GM21381 (cell line): Measurements from ENCODE around the gene CDH23.

Experiments
- ATAC-seq: cut with Tn5 transposase; IDR thresholded peaks from one replicate; pipeline ENCODE4 v1.9.1; 2021; ENCODE audit warnings: mild to moderate bottlenecking, moderate library complexity; ENCODE audit not compliant: unreplicated experiment

CDH23 gene

DNA sequence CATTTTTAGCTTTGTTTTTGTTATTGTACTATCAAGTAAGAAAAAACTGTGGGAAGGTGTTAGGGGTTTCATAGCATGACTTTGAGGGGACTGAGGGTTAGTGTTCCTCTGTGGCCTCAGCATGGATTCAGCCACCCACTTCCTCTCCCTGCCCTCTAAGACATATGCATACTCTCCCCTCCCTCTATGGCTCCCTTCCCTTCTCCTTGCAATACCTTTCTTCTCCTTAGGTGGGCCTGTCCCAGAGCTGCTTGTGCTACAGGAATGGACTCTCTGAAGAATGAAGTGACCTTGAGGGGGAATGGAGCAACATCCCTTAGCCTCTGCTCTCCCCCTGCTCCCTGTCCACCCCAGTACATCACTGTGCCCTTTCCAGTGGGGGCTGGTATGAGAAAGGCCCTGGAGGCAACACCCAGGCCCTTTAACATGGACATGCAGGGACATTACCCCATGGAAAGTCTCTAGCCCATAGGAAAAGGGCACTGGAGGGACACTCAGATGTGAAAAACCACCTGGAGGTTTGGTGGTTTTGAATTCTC lies 22.4 kb downstream of the CDH23 start:
- no peak for ATAC-seq

- ATAC-seq = no peak
Measured at GRCh38 chr10:71419750-71420149, 23.0 kb downstream of the CDH23 start.

DNA sequence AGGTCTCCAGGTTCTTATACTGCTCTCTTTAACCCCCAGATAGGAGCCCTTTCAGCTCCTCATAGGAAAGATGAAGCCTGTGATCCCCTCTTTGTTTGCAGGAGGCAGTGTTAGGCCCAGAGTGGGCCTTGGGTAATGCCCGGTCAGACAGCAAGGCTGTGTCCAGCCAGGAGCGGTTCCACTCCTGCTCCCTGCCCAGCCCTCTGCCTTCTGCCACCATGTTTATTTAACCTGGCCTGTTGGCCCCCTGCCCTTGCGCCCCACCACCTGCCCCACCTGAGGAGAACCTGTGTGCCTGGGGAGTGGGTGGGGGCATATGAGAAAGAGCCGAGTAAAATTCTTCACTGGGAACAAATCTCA lies 24.3 kb downstream of the CDH23 start:
- ATAC-seq = no peak

DNA sequence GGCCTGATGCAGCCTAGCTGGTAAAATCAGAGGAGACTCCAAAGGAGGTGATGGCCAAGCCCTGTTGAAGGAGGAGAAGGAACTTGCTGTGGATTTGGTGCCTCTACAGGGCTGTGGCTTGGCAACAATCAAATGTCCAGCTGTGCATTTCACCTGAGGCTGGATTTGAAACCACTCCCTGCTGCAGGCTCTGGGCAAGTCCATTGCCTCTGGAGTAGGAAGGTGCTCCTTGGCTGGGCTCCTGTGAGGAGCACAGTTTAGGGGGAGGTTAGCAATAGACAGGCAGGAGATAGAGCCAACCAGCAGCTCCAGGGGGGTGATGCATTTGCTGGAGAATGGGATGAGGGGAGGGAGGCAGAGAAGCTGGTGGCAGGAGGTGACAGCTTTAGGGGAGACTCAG lies 26.5 kb downstream of the CDH23 start:
- ATAC-seq = no peak

- no peak for ATAC-seq
Measured at GRCh38 chr10:71423901-71424300, 27.2 kb downstream of the CDH23 start.

GRCh38 chr10:71424496-71425194 lies 27.9 kb downstream of the CDH23 start:
- ATAC-seq = no peak

DNA sequence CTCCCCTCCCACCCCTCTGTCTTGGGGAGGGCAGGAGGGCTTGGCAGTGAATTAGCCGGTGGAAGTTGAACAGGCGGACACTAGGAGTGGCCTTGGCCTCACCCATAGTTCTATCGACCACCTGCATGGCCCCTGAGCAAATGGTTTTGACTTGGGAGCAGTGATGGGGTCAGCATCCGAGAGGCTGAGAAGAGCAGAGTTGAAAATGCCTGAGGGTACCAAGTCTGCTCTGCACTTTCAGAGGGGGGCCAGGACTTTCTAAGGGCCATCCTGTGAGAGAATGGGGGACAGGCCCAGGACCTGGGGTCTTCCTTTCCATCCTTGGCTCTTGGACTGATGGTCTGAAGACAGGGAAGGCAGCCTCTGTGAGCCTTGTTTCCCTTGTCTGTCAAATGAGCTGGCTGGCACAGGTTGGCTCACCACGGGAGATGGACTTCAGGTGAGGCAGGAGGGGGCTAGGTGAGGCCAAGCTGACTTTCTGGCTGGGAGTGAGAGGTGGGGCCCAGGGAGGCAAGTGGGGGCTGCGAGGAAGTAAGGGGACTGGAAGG lies 29.4 kb downstream of the CDH23 start:
- ATAC-seq = no peak

GRCh38 chr10:71427246-71427645 lies 30.5 kb downstream of the CDH23 start:
- no peak for ATAC-seq

DNA sequence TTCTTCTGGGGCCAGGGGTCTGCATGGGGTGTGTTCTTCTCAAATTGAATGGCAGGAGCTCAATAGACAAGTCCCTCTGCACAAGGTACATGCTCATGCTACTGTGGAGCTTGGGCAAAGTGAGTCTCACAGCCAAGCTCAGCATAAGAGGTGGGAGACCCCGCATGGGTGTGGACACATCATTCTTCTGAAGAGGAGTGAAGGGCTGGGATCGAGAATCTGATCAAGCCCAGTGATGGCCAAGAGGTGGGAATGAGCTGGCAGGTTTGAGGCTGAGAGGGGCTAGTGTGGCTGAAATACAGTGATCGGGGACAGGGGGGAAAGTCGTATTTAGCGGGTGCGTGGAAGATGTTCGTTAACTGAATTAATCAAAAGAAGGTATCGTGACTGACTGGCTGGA lies 32.6 kb downstream of the CDH23 start:
- ATAC-seq = no peak

GRCh38 chr10:71429929-71430328 lies 33.2 kb downstream of the CDH23 start:
- no peak for ATAC-seq

- no peak for ATAC-seq
Measured at GRCh38 chr10:71431239-71432100, 34.8 kb downstream of the CDH23 start.

GRCh38 chr10:71432101-71432905 lies 35.6 kb downstream of the CDH23 start:
- no peak for ATAC-seq

DNA sequence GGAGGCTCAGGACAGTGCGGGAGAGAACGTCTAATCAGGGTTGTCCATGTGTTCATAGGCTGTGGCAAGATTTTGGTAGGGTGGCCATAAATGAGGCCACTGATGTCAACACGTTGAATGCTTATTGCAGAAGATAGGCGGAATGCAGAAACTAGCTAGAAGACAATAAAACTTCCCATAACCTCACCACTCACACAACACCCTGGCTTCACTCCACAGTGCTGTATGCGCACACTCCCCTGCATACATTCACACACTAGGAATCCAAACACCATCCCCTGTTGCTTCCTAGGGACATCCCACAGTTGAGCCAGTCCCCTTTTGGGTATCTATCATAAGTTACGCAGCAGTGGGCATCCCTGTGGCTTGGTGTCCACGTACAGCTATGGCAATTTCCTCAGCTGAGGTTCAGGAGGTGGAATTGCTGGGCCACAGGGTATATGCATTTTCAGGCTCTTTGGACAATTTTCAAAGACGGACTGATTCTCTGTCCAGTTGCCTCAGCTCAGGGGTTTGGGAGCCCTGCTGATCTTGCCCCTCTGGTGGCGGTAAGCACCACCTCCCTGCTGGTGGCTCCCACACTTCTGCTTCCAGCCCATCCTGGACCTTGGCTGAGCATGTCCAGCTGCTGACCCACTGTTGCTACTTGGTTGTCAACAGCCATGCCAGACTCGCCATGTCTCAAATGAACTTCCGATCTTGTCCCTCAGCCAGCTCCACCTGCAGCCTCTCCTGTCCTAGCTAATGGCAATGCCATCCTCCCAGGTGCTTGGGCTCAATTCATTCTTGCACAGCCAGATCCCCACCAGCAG lies 36.4 kb downstream of the CDH23 start:
- ATAC-seq = no peak

DNA sequence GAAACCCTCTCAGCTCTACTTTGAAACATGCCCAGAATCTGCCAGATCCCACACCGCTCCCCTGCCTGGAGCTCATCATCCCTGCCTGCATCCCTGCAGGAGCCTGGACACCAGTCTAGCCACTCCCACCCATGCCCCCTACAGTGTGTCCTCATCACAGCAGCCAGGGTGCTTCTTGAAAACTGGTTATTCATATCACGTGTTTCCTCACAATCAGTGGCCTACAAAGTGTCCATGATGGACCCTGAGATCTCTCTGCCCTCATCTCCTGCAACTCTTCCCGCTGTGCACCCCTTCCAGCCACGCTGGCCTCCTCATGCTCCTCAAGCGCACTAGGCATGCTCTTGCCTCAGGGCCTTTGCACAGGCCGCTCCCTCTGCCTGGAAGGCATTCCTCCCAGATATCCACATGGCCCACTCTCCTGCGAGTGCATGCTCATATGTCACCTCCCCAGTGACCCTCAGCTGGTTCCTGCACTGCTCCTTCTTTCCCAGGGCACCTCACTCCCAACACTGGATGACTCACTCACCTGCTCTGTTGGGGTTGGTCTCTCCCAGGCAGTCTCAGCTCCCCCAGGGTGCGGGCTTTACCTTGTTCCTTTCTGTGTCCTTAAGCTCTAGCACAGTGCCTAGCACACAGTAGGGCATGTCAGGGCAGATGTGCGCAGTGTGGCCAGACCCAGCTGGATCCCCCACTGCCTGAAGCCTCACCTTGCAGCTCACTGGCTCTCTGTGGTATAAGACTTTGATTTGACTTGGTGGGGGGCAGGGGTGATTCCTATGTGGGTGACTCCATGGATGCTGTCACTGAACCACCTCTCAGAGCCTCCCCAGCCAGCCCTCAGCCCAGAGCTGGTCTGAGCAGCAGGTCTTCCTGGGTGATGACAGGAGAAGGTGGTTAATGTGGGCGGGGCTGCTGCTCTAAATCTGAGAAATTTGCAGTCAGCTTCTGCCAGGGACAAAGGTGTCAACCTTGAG lies 37.3 kb downstream of the CDH23 start:
- ATAC-seq = no peak

DNA sequence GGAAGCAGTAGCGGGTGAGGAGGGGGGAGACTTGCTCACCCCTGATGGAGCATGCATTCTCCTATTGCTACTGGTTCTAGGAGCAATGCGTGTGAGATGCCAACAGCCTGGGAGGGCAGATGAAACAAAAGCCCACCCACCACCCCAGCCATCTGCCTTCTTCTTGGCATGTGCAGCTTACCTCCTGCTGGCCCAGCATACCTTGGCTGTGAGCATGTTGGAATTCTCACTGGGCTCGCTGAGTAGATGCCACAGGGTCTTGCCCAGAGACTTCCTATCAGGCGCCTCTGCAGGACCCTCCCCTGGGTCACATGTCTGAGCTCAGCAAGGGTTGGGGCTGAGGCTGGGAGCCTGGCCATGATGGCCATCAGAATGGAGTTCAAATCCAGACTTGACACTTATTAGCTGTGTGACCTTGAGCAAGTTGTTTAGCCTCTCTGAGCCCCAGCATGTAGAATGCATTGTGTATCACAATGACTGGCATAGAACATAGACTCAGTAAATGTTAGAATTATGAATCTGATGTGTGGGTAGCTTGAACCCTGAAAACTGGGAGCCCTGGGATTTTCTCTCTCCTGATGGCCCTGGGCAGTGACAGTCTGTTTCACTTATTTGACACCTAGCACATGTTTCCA lies 38.2 kb downstream of the CDH23 start:
- no peak for ATAC-seq

- ATAC-seq = no peak
Measured at GRCh38 chr10:71435571-71436267, 39.0 kb downstream of the CDH23 start.

GRCh38 chr10:71436268-71437125 lies 39.8 kb downstream of the CDH23 start:
- ATAC-seq = no peak
